Smooth muscle cell (in vitro differentiated cells): ENCODE data around the gene S100A3. TPM values are rescaled to one million over a fixed set of nuclear protein-coding genes. Genes with fewer than 3 reads are reported as not detected.
A peak's percentile ranks its signal among the peaks of the same experiment; 100 is the strongest.

Experiments used
- DNase-seq: peaks from one replicate; lab custom pipeline; 2025; ENCODE audit not compliant: unreplicated experiment; lab: John Stamatoyannopoulos, UW
- H2AFZ ChIP-seq: fragments of 200-600 bp; sonication (generic); 2 replicates; pipeline ENCODE4 v1.6.0; 2016; ENCODE audit warnings: antibody characterized with exemption, low read depth, mild to moderate bottlenecking
- H3F3A ChIP-seq: fragments of 200-600 bp; sonication (generic); 2 replicates; pipeline ENCODE4 v1.6.0; 2017; ENCODE audit warnings: antibody characterized with exemption, low read depth
- H3K27ac ChIP-seq: fragments of 200-600 bp; sonication (generic); 2 replicates; pipeline ENCODE4 v1.5.1; 2016; ENCODE audit warnings: low read depth, mild to moderate bottlenecking
- H3K27me3 ChIP-seq: fragments of 200-600 bp; sonication (generic); 2 replicates; pipeline ENCODE4 v1.6.1; 2016; ENCODE audit warnings: low read depth, mild to moderate bottlenecking
- H3K36me3 ChIP-seq: fragments of 200-600 bp; sonication (generic); 2 replicates; pipeline ENCODE4 v1.5.1; 2016; ENCODE audit warnings: low read depth
- H3K4me1 ChIP-seq: fragments of 200-600 bp; sonication (generic); 2 replicates; pipeline ENCODE4 v1.5.1; 2016; ENCODE audit warnings: low read depth
- H3K4me2 ChIP-seq: fragments of 200-600 bp; sonication (generic); 2 replicates; pipeline ENCODE4 v1.6.0; 2016; ENCODE audit warnings: mild to moderate bottlenecking
- H3K4me3 ChIP-seq: fragments of 200-600 bp; sonication (generic); 2 replicates; pipeline ENCODE4 v1.5.1; 2016; ENCODE audit warnings: mild to moderate bottlenecking
- H3K79me2 ChIP-seq: fragments of 200-600 bp; sonication (generic); 2 replicates; pipeline ENCODE4 v1.6.0; 2016; ENCODE audit warnings: low read depth, mild to moderate bottlenecking
- H3K9ac ChIP-seq: fragments of 200-600 bp; sonication (generic); 2 replicates; pipeline ENCODE4 v1.6.0; 2016; ENCODE audit warnings: low read depth
- H3K9me3 ChIP-seq: fragments of 200-600 bp; sonication (generic); replicated peaks from 2 replicates; pipeline ENCODE4 v1.5.1; 2016; ENCODE audit warnings: low read depth
- H4K20me1 ChIP-seq: fragments of 200-600 bp; sonication (generic); 2 replicates; pipeline ENCODE4 v1.6.0; 2016; ENCODE audit warnings: low read depth
- CTCF ChIP-seq: fragments of 200-600 bp; sonication (generic); IDR thresholded peaks from 2 replicates; pipeline ENCODE4 v1.5.1; 2017; ENCODE audit warnings: borderline replicate concordance, mild to moderate bottlenecking, antibody characterized with exemption; ENCODE audit not compliant: insufficient read depth, poor library complexity, severe bottlenecking
- WGBS: methylation state at CpG from one replicate; pipeline ENCODE4 v1.1.7; 2016; ENCODE audit warnings: low lambda C conversion rate; 5-methylcytosine and 5-hydroxymethylcytosine counted together
- polyA plus RNA-seq: library from polyadenylated mRNA; unstranded; fragments of >200 nt; fragmentation: Nextera tagmentation; extraction: Ambion mirVana; gene quantifications from 2 replicates; pipeline ENCODE4 v1.2.1, GENCODE V29; 2016
- total RNA-seq: library from RNA; depleted of rRNA; stranded (reverse); fragments of >200 nt; gene quantifications from 2 replicates; pipeline ENCODE4 v1.2.3, GENCODE V29; 2014

The S100A3 gene
- total and polyA plus RNA-seq, 2 experiments from 2014 or later, result 13.9 to 19.8 TPM

GRCh38 chr1:153569465-153569864, 20.4 kb upstream of the S100A3 start:
- Histone ChIP-seq H4K20me1 (no peaks in the 10 kb centered on the region), H3K36me3 (no peaks in the 10 kb centered on the region), H2AFZ (no peak overlapping the region), H3K9me3 (no peaks in the 10 kb centered on the region), H3F3A (peaks cover 8% of the 10 kb centered on the region), H3K27ac (peak overlapping the region; percentile 100), H3K9ac (no peak overlapping the region), H3K27me3 (no peaks in the 10 kb centered on the region), H3K79me2 (no peaks in the 10 kb centered on the region), H3K4me2 (no peak overlapping the region), H3K4me1 (peaks cover 30% of the 10 kb centered on the region), H3K4me3 (no peak overlapping the region)
- no peak for DNase-seq
- 92% methylated on average over 8 of the region's 8 CpGs for WGBS
- TF ChIP-seq CTCF, result no peak

- H3K4me3 ChIP-seq, result no peak overlapping the region
- H3K79me2 ChIP-seq, result no peaks in the 10 kb centered on the region
- peak overlapping the region; percentile 75 for H3K4me2 ChIP-seq
- 9% methylated on average over 25 of the region's 25 CpGs for WGBS
- H3F3A ChIP-seq, result peaks cover 8% of the 10 kb centered on the region
- peak; percentile 100 for TF ChIP-seq CTCF
- H3K4me1 ChIP-seq, result peaks cover 30% of the 10 kb centered on the region
- peak overlapping the region; percentile 100 for H3K27ac ChIP-seq
- H3K27me3 ChIP-seq, result no peaks in the 10 kb centered on the region
- no peaks in the 10 kb centered on the region for H3K9me3 ChIP-seq
- H3K9ac ChIP-seq, result peak overlapping the region; percentile 98
- peak overlapping the region; percentile 64 for H2AFZ ChIP-seq
- no peaks in the 10 kb centered on the region for H3K36me3 ChIP-seq
- DNase-seq, result peak; percentile 76
- H4K20me1 ChIP-seq, result no peaks in the 10 kb centered on the region
Observed at GRCh38 chr1:153568367-153569099, 19.5 kb upstream of the S100A3 start.

- no peaks in the 10 kb centered on the region for H3K79me2 ChIP-seq
- no peaks in the 10 kb centered on the region for H3K27me3 ChIP-seq
- peaks cover 34% of the 10 kb centered on the region for H3K4me1 ChIP-seq
- no peaks in the 10 kb centered on the region for H3K9me3 ChIP-seq
- 36% methylated on average over 22 of the region's 22 CpGs for WGBS
- H3F3A ChIP-seq, result peaks cover 8% of the 10 kb centered on the region
- H3K9ac ChIP-seq, result peak overlapping the region; percentile 98
- peak overlapping the region; percentile 100 for H3K27ac ChIP-seq
- H2AFZ ChIP-seq, result no peak overlapping the region
- H3K4me3 ChIP-seq, result no peak overlapping the region
- H3K36me3 ChIP-seq, result no peaks in the 10 kb centered on the region
- no peak for DNase-seq
- H3K4me2 ChIP-seq, result peak overlapping the region; percentile 75
- no peak for TF ChIP-seq CTCF
- H4K20me1 ChIP-seq, result no peaks in the 10 kb centered on the region
Observed at GRCh38 chr1:153567621-153568366, 18.7 kb upstream of the S100A3 start.
